Tibial nerve (tissue), 4 donors: ENCODE measurements around the gene NEURL4.
A peak's percentile ranks its signal among the peaks of the same experiment; 100 is the strongest.

ENCODE experiments used
- EP300 ChIP-seq, 2 donors: sonication (generic); formaldehyde crosslinking; IDR thresholded peaks; one replicate each; pipeline ENCODE4 v1.6.1; 2017; ENCODE audit warnings: antibody characterized with exemption in 2 of 2, mild to moderate bottlenecking in 1 of 2
- TF ChIP-seq, protein P1 (sequence below), 5 experiments: fragments of 200-600 bp in 3 of 5; fragments of 450-650 bp in 2 of 5; sonication (generic) in 3 of 5; IDR thresholded peaks; one replicate each; pipeline ENCODE4 v1.5.1; 2016 to 2019; ENCODE audit warnings: antibody characterized with exemption in 5 of 5, mild to moderate bottlenecking in 3 of 5, moderate library complexity in 2 of 5

GRCh38 chr17:7314719-7315569 lies 14.2 kb downstream of the NEURL4 start, which contains the start of gene GPS2:
- TF ChIP-seq, protein P1, sequence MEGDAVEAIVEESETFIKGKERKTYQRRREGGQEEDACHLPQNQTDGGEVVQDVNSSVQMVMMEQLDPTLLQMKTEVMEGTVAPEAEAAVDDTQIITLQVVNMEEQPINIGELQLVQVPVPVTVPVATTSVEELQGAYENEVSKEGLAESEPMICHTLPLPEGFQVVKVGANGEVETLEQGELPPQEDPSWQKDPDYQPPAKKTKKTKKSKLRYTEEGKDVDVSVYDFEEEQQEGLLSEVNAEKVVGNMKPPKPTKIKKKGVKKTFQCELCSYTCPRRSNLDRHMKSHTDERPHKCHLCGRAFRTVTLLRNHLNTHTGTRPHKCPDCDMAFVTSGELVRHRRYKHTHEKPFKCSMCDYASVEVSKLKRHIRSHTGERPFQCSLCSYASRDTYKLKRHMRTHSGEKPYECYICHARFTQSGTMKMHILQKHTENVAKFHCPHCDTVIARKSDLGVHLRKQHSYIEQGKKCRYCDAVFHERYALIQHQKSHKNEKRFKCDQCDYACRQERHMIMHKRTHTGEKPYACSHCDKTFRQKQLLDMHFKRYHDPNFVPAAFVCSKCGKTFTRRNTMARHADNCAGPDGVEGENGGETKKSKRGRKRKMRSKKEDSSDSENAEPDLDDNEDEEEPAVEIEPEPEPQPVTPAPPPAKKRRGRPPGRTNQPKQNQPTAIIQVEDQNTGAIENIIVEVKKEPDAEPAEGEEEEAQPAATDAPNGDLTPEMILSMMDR (IDR thresholded peaks at IDR 0.05): peak in 2 of 5 experiments; percentile 33 to 45
- peak; percentile 82 to 96 for TF ChIP-seq EP300 (IDR thresholded peaks at IDR 0.05)
